Fibroblast of villous mesenchyme (primary cell): ENCODE measurements around the gene SLC12A7. TPM values are rescaled to one million over a fixed set of nuclear protein-coding genes. Genes with fewer than 3 reads are reported as not detected.
"Not testable (repeated sequence)": the region's sequence is repeated elsewhere in the genome, so short reads cannot be mapped to it uniquely, and the experiment has no call there.

ENCODE experiments used
- DNase-seq: peaks from one replicate; pipeline ENCODE4 v3.0.0-alpha.2; 2010; ENCODE audit warnings: low read depth
- H3K4me3 ChIP-seq: 2 replicates; pipeline ENCODE4 v1.5.1; 2011; ENCODE audit warnings: low read depth, mild to moderate bottlenecking, low read length
- total RNA-seq: library from RNA; depleted of rRNA; stranded (reverse); fragments of >200 nt; gene quantifications from 2 replicates; pipeline ENCODE4 v1.2.3, GENCODE V29; 2012
- TF ChIP-seq, protein P1 (sequence below): IDR thresholded peaks from 2 replicates; pipeline ENCODE4 v1.5.1; 2012; ENCODE audit warnings: low read depth, mild to moderate bottlenecking, low read length; ENCODE audit not compliant: insufficient read depth

SLC12A7 gene
- total RNA-seq, 1 donor = 9.5 TPM

DNA sequence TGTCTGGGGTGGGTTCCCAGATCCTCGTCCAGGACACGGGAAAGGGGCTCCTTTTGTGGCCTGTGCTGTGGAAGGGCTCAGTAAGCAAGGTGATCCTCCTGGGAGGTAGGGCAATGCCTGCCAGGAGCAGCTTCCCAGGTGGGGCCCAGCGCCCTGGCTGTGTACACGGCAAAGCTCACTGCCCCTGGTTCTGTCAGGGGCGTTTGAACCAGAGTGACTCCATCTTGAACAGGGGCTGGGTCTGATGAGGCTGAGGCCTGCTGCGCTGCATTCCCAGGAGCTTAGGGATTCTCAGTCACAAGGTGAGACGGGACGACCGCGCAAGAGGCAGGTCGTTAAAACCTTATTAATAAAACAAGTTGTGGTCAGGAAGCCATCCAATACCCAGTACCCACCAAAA, 19.9 kb upstream of the SLC12A7 start:
- DNase-seq = no peak
- no peak overlapping the region for H3K4me3 ChIP-seq
- TF ChIP-seq, protein P1, sequence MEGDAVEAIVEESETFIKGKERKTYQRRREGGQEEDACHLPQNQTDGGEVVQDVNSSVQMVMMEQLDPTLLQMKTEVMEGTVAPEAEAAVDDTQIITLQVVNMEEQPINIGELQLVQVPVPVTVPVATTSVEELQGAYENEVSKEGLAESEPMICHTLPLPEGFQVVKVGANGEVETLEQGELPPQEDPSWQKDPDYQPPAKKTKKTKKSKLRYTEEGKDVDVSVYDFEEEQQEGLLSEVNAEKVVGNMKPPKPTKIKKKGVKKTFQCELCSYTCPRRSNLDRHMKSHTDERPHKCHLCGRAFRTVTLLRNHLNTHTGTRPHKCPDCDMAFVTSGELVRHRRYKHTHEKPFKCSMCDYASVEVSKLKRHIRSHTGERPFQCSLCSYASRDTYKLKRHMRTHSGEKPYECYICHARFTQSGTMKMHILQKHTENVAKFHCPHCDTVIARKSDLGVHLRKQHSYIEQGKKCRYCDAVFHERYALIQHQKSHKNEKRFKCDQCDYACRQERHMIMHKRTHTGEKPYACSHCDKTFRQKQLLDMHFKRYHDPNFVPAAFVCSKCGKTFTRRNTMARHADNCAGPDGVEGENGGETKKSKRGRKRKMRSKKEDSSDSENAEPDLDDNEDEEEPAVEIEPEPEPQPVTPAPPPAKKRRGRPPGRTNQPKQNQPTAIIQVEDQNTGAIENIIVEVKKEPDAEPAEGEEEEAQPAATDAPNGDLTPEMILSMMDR = no peak

DNA sequence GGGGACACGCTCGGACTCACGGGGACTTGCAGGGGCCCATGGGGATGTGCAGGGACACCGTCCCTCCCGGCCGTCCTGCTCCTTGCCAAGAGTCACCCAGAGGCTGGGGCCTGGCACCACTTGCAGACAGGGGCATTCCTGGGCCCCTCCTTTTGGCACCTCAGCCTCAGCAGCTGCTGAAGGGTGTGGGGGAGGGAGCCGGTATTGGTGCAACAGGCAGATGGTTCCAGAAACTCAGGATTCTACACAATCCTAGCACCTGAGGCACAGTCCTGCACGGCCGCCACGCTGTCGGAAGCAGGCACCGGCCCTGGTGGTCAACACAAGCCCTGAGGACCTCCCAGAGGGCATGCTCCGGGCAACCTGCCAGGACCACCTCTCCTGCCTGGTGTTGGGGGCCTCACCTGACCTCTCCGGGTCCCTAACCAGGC, 19.3 kb upstream of the SLC12A7 start:
- DNase-seq = no peak
- no peak overlapping the region for H3K4me3 ChIP-seq
- TF ChIP-seq, protein P1 = no peak

DNA sequence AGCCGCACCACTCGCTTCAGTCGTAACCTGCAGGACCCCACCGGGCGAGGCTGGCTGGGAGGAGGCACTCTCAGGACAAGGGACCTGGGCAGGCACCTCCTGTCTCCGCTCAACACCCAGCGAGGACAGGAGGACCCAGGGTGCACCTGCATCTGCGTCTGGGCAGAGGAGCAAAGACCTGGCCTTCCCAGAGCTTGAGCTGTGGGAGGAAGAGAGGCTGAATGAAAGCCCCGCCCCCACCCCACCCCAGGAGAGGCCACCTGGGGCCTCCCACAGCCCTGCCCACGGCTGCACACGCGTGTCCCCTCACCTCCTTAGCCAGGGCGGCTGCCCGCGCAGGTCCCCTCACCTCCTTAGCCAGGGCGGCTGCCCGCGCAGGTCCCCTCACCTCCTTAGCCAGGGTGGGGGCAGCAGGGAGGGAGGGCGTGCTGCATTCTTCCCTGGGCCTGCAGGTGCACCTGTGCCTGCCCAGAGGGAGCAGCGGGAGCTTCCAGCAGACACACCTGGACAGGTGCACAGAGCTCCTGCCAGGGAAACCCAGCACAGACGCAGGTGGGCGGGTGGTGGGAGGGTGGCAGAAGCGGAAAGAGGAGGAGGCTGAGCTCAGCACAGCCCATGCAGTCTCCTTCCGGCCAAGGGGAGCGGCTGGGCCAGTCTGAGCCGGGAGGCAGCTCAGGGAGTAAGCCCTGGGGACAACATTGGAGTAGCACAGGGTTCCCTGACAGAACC, 18.5 kb upstream of the SLC12A7 start:
- TF ChIP-seq, protein P1 = no peak
- H3K4me3 ChIP-seq = no peak overlapping the region
- no peak for DNase-seq

DNA sequence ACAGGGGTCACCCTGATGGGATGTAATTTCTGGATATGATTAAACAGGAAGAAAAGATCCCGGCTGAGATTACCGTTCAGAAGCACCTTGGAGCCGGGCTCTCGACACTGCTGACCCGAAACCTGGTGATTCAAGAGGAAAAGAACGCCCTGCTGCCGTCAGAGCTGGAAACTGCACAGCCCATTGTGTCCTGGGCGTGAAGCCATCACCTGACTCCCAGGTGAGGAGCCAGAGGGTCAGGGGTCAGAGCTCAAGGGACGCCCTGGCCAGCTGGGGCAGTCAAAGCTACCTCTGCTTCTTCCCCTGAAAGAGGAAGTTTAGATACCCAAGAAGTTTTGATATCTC, 17.8 kb upstream of the SLC12A7 start:
- H3K4me3 ChIP-seq = no peak overlapping the region
- TF ChIP-seq, protein P1 = no peak
- no peak for DNase-seq

DNA sequence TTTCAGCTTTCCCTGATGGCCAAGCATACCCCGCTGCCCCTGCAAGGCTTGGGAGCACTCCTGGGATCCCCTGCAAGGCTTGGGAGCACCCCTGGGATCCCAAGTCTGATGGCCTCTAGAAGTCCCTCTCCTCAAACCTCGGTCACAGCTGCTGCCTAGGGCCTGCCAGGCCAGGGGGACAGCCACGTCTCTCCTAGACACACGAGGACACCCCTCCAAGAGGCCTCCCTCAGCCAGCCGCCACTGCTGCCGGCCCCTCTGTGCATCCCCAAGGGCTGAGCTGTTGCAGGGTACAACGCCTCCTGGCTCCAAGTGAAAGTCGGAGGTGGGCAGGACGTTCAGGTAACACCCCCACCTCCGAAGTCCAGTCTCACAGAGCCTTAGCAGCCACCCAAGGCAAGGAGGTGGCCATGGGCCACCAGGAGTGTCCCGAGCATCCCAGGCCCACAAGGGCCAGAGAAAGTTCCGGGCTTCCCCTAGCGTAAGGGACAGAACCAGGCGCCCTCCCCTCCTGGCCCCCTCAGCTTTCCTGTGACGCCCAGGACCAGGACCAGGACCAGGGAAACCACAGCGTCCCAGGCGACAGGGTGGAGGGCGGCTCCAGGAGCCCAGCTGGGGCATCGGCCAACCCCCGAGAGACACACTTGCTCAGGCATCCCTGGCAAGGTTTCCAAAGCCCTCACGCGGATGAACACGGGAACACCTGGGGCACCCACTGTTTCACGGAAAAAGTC, 17.3 kb upstream of the SLC12A7 start:
- DNase-seq = no peak
- H3K4me3 ChIP-seq = no peak overlapping the region
- TF ChIP-seq, protein P1 = no peak

DNA sequence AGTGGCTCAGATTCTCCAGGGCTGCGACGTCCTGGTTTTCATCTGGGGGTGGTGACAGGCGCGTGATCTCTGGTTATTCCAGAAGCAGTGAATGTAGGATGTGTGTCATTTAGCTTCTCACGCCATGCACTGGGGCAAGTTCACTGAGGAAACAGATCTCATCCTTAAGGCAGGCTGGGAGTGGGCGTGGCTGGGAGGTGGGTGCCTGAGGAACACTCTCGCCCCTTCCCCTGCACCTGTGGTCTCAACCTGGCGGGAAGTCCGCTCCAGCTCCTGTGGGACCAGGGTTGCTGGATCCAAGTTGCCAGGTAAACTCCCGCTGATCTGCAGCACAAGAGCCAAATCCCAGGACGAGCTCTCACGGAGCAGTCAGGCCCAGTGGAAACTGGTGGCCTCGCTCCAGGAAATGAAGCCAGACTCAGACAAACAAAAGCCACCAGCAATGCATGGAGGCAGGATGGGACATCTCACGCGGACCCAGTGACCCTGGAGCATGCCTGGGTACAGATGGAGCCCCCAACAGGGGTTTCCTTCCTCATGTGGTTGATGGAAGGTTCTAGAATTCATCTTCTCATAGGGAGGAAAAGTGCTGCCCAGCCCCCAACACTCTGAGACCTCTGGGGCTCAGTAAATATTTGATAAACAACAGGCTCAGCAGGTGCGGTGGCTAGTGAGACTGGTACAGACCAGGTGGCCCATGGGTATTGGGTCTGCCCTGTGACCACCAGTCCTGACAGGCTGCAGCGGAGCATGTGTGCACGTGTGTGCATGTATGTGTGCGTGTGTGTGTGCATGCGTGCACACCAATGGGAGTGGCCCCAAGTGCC, 16.3 kb upstream of the SLC12A7 start:
- peak; percentile 62 for DNase-seq
- no peak overlapping the region for H3K4me3 ChIP-seq
- TF ChIP-seq, protein P1 = no peak

DNA sequence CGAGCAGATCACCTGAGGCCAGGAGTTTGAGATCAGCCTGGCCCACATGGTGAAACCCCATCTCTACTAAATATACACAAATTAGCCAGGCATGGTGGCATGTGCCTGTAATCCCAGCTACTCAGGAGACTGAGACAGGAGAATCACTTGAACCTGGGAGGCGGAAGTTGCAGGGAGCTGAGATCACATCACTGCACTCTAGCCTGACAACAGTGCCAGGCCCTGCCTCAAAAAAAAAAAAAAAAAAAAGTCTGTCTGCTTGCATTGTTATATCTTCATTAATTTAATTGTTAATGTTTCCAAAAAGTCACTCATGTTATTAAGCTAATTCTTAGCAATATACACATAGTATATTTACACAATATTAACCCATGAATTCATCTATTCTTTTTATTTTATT, 13.8 kb upstream of the SLC12A7 start:
- not testable (repeated sequence) for DNase-seq

More for the DNA sequence above, 13.8 kb upstream of the SLC12A7 start:
- H3K4me3 ChIP-seq = not testable (repeated sequence)
